ENCODE data around the gene IRF2.

Gene IRF2

DNA sequence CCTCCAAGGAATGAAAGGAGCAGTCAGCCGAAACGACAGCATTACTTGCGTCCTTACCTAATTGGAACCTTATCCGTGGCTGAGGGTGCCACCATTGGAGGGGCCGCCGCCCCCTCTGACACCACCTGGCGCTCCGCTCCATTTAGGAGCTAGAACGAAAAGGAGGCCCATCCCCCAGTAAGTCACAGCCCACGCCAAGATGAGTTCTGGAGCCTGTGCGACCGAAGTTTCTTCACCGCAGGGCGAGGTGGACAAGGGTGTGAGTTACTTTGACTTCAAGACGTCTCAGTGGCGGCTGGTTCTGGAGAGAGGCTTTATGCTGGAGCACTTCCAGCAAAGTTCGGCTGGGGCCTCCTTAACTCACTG is 729 bp upstream of the IRF2 start:
- in situ Hi-C loops (cut with HindIII; ENCODE audit: low sequenced_read_pairs) = no loop called here

DNA sequence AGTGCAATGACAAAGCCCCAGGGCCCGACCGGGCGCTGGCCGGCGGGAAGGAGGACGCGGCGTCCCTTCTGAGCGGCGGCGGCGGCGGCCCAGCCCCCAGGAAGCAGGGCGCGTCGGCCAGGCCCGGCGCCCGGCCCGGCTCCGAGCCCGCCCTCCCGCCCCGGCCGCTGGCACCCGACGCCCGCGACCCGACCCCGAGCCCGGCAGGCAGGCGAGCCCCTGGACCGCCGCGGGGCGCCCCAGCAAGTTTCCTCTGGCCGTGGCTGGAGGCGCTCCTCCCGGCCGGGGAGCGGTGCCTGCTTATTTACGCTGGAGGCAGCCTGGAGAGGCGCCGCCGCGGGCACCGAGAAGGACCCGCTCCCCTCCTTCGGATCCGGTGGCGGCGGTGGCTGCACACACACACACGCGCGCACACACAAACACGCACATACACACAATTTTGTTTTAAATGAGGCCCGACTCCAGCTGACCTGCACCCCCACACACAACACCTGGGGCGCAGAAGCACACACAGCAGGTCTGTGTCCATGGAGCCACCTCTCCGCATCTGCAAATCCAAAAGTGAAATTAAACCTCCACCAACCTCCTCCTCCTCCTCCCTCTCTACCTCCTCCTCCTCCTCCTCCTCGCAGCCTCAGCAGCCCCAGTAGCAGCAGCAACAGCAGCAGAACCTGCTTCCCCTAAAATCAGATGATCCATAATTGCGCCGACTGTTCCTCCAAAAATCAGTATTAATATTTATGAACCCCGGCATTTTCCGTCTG is 669 bp downstream of the IRF2 start:
- in situ Hi-C loops (cut with HindIII; ENCODE audit: low sequenced_read_pairs) = no loop called here

DNA sequence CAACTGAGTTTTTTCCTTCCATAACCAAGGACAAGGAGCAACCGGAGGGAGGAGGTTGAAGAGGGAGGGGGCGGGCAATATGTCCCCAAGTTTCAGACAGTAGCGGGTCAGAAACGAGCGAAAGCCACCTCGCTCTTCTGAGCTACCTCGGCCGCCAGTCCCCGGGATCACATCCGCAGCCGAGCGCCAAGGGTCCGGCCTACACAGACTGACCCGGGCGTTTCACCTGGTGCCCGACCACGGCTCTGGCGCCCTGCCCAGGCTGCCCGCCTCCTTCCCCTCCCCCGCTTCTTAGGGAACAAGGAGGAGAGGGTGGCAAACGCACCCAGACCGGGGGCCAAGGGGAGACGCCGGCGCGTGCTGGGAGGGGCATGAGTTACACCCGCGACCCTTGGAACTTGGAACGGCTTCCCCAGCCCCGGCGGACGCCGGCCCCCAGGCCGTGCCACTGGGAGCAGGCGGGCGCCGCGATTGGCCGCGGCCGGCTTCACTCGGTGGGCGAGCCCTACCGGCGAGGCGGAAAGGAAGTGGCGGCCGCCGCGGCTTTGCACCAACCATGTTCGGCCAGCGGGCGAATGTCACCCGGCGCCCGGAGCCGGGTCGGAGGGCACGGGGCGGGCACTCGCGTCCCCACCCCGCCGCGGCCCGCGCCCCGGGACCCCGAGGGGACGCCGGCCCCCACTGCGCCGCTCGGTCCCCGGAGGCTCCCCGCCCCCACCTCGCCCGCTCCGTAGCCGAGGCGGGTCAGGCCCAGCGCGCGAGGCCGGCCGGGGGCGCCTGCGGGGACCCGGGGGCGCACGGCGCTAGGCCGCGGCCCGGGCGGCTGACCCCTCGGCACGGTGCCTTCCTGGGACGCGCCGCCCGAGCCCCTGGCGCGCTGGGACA is 1.5 kb downstream of the IRF2 start:
- in situ Hi-C loops (cut with HindIII; ENCODE audit: low sequenced_read_pairs) = no loop called here

DNA sequence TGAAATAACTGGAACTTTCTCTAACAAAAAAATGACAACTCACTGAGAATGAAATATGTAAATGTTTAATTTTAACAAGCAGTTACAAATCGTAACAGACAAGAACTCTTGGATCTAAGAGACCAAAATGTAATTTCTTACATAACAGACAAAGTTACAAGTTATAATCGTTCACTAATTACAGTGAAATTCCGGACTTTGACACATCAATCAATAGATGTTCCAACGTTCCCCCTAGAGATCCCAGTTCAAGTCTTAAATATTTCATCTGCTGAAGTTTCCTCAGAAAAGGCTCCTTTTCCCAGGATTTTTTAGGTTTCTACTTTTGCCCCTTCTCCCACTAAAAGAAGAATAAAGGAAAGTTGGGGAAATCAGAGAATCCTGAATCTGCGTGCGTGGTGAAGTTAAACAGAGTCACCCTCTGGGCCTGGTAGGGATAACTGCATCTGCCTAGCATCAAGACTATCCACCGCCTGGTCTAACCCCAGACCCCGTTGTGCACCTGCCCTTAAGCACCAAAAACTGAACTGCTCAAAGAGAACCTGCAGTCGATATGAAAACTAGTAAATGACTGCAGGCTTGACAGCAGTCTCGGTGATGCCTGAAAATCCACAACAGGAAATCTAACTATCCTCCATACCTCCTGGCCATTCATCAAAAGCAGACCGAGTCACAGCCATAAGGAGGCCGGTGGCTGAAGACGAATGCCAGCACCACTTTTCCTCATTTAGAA is 2.3 kb downstream of the IRF2 start:
- in situ Hi-C loops (cut with HindIII; ENCODE audit: low sequenced_read_pairs) = no loop called here

DNA sequence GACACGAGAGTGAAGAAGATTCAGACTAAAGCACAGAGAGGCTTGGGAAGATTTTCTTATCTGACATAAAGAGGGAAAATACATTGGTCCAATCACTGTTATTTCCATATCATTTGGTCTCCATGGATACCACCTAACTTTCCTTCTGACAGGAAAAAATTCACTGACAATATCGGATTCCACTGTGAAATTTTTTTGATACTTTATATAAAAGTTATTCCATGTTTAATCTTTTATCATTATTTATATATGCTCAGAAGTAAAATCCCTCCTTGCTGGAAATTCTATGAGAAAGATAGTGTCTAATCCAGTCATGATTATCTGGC is 3.6 kb downstream of the IRF2 start:
- in situ Hi-C loops (cut with HindIII; ENCODE audit: low sequenced_read_pairs) = no loop called here

DNA sequence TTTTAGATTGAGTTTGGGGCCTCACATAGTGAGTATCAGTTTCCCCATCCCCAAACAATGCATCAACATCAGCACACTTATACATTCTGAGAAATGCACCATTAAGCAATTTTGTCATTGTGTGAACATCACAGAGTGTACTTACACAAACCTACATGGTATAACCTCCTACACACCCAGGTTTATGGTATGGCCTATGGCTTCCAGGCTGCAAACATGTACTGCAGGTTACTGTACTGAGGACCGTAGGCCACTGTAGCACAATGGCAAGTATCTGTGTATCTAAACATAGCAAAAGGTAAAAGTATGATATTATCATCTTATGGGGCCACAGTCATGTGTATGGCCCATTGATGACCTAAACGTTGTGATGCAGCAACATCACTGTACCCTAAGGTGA is 7.7 kb downstream of the IRF2 start:
- in situ Hi-C loops (cut with HindIII; ENCODE audit: low sequenced_read_pairs) = no loop called here

DNA sequence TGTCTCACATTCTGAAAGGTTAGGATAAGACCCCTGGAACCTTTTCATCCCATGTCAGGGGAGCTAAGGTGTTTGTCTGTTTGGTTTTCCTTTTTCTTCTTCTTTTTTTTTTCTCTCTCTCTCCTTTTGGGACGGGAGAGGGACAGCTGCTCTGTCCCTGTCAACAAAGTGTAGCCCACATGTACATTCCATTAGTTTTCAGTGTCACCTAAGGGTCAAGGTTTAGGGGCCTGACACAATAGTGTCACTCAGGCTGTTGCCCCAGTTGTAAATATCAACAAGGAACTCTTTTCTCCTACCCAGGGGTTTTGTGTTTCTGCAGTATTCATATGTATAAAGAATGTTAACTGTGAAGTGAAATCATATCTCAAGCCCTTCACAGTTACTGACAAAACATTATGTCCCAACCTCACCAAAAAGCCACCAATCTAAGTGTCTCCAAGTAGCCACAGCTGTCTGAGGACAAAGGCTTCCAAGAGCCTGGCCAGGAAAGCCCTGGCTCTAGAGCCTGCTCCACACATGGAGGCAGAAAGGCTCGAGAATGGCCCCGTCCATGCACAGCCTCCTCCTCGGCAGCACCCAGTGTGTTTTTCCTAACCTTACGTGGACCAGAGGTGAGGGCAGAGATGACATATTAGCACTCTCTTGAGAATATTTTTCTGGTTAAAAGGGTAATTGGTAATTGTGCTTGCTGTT is 9.4 kb downstream of the IRF2 start:
- in situ Hi-C loops (cut with HindIII; ENCODE audit: low sequenced_read_pairs) = no loop called here

DNA sequence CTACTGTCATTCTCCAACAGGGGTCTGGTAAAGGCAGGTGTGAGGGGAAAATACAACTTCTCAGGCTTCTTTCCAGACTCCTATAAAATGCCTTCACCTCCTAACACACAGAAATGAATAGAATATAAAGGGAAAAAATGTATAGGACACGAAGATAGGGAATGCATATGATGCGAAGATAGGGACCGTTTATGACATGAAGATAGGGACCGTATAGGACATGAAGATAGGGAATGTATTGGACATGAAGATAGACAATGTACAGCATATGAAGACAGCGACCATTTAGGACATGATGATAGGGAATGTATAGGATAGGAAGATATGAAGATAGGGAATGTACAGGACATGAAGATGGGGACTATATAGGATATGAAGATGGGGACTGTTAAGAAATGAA is 10.5 kb downstream of the IRF2 start:
- in situ Hi-C loops (cut with HindIII; ENCODE audit: low sequenced_read_pairs) = no loop called here

DNA sequence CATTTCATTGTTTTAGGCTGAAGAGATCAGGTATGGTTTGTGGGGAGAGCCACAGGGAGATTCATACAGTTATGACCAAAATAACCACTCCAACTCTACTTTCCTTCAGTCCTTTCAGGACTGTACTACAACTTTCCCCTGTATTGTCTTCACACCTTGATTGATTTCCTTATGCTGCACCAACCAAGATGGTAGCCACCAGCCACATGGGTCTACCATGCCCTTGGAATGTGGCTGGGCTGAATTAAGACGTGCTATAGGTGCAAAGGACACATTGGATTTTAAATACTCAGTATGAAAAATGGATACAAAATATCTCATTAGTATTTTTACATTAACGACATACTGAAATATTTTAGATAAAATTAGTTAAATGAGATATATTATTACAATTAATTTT is 11.2 kb downstream of the IRF2 start:
- in situ Hi-C loops (cut with HindIII; ENCODE audit: low sequenced_read_pairs) = no loop called here

DNA sequence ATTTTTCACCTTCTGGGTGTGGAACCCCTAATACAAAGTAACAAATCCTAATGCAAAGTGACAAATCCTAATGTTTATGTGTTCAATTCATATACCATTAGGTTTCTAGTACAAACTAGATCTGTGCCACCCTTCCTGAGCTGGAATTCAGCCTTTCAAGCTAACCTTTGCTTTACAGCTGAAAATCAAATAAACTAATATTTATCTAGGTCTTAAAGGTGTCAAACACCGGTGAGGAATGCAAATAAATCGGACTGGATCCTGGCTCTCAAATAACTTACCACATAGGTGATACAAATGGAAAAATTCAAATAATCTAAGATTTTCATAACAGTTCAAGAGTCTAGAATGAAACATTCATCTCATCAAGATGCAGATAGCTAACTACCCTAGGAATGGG is 11.6 kb downstream of the IRF2 start:
- in situ Hi-C loops (cut with HindIII; ENCODE audit: low sequenced_read_pairs) = no loop called here

DNA sequence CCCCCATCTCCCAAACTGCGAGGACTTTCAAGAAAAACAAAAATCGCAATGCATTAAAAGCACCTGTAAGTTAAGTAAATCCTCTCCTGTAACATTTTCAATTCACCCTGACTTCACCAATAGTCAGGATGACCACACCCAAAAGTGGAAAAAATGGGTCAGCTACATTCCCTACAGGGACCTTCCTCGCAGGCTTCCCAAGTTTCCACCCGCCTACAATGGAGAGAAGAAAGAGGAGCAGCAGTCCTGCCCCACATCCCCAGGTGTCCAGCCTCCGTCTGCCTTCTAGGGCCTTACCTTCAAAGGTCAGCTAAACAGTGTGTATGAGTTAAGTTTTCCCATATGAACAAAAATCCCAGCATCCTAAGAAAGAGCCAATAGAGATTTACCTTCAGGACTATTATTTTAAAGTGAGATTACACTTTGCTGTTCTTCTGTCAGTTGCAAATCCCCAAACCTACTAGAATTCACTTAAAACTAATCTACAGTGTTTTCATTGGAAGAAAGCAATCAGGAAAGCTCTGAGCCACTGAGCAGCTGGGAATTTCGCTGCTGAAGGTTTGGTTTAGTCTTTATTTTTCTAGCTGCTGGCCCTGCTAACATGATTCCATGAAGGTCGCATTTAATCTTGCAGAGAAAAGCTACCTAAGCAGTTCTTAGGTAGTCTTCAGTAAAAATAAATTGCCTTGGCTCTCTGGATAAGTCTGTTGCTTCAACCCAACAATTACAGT is 12.5 kb downstream of the IRF2 start:
- in situ Hi-C loops (cut with HindIII; ENCODE audit: low sequenced_read_pairs) = no loop called here

DNA sequence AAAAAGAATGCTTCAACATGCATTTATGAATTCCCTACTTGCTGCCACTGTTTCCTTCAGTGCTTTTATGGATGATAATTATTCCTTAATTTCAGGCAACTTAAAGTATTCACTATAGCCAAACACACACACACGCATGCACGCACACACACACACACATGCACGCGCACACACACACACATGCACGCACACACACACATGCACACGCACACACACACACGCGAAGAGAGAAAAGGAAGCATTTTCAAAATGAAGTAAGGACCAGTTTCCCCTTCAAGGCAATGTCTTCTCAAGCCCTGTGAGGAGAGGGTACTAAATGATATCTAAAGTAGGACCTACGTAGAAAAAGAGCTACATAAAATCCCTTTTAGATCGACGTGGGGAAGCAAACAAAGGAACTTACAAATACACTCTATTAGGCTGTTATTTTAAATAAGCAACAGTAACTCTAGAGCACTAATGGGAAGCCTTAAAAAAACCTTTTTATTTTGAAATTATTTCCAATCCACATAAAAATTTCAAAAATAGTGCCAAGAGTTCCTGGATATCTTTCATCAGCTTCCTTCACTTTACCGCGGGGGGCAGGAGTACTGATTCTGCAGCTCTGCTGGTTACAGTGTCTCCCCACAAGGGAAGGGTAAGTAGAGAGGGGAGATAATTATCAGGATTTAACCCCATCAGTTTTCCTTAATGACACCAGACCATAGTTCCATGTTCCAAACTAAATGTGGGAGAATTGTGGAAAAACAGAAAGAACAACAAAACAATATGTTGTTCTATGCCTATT is 13.7 kb downstream of the IRF2 start:
- in situ Hi-C loops (cut with HindIII; ENCODE audit: low sequenced_read_pairs) = no loop called here

DNA sequence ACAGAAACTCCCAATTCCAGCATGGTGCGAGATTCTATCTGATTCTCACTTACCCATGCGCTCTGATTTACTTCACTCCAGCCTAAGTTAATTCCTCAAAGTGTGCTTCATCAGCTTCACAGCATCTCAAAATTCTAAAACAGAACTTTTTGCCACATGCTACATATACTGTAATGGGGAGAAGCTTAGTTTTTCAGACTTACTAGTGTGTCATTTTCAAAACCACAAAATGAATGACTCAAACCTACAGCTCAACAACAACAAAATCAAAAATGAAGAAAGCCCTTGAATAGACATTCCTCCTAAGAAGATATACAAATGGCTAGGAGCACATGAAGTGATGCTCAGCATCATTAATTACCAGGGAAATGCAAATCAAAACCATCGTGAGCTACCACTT is 14.9 kb downstream of the IRF2 start:
- in situ Hi-C loops (cut with HindIII; ENCODE audit: low sequenced_read_pairs) = no loop called here

DNA sequence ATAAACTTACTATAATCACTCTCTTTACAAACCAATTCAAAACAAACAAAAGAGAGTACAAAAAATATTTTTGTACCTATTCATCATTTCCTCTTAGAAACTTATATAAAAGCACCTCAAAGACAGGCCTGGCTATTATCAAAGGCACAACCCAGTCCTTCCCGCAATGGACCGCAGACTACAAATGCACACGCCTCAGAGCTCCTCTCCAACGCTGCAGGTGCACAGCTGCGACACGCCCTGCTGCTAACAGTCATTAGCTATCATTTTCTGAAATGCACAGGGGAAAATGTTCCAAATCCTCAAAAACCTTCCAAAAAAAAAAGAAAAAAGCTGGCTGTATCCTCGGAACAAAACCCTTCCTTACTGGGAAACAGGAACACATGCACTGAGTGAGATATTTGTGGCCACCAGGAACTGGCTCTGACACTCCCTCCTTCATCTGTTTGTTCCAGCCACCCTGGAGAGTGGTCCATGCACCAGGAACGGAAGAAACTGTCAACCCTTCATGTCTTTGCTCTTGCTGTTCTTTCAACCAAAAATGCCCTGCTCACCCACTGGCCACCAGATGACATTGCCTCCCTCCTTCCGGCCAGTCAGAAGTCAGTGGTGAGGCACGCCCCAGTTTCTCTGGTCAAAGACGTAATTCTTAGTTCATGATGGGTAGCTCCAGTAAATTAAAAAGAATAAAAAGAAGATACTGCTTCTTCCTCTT is 16.7 kb downstream of the IRF2 start:
- in situ Hi-C loops (cut with HindIII; ENCODE audit: low sequenced_read_pairs) = no loop called here

DNA sequence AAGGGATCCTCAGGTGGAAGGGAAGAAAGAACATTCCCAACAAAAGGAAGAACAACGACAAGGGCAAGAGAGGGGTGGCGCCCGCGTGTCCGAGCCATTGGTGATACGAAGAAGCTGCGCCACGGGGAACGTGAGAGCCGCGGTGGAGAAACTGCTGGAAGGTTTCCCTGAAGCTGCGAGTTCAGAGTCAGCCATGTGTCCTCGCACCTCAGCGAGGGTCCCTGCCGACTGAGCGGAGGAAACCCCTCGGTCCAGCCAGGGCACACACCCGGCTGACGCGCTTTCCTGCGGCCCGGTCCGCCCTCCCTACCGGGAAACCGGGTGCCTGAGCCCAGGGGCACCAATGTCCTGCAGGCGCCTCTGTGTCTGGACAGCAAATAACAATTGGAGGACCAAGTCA is 18.0 kb downstream of the IRF2 start:
- in situ Hi-C loops (cut with HindIII; ENCODE audit: low sequenced_read_pairs) = no loop called here

DNA sequence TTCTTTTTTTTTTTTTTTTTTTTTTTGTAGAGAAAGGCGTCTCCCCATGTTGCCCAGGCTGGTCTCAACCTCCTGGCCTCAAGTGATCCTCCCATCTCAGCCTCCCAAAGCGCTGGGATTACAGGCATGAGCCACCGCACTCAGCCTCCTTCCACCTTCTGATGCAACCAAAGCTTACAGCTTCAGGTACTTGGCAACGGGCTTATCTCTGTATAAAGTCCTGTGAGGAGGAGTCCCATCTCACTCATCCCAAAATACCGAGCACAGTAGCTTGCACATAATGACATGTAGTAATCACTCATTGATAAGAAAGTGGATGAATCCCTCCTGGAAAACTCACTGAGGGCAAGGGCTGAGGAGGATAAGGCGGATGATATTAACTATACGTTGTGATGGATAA is 19.1 kb downstream of the IRF2 start:
- in situ Hi-C loops (cut with HindIII; ENCODE audit: low sequenced_read_pairs) = no loop called here

DNA sequence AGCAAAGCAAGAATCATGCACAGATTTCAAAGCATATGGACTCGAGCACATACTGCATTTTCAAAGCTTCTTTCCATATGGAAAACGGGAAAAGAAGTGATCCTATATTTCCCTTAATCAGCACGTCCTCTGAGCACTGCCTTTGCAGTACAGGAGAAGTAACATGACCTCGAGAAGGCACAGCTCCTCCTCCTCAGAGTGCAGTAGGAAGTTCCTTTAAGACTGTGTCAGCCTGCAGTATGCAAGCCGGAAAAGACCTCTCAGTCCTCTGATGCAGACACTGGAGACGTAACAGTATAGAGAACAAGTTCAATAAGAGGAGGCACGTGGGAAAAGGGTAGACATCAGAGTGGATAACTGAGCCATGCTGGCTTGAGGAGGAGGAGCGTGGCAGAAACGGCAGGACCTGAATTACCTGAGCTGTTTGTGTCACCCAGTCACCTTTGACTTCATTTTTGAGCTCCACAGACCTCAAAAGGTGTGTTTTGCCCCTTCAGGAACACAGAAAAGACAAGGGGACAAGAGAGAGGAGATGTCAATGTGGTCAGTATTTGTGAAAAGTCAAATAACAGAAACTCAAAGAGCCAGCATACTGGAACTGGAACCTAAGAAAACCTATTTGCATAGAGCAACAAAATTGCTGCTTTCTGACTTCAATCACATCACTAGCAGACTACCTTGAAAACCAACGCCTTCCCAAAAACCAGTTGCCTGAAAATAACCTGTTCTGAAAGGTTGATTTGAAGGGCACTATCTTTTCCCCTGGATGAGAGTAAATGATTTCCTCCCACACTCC is 20.8 kb downstream of the IRF2 start:
- in situ Hi-C loops (cut with HindIII; ENCODE audit: low sequenced_read_pairs) = loop anchor here (5.0 kb wide), 1 partner anchor 186 kb away; no protein-coding TSS in a partner anchor

DNA sequence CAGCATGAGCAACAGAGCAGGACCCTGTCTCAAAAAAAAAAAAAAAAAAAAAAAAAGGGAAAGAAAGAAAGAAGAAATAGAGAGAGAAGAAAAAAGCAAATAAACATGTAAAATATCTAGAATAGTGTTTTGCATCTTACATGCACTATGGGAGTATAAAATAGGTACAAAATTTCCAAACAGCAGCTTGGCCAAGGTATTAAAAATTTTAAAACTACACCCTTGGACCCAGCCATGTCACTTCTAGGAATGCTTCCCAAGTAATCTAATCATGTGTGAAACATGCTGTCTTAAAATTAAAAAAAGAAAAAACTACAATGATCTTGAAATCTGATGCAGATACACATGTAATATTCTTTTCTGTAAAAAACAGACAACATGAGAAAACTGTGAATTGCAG is 21.6 kb downstream of the IRF2 start:
- in situ Hi-C loops (cut with HindIII; ENCODE audit: low sequenced_read_pairs) = loop anchor here (5.0 kb wide), 1 partner anchor 185 kb away; no protein-coding TSS in a partner anchor

Data from endothelial cell of hepatic sinusoid (primary cell).